GM18861 (cell line): ENCODE data around the gene VAT1L.

Source experiments
- ATAC-seq: cut with Tn5 transposase; IDR thresholded peaks from one replicate; pipeline ENCODE4 v1.9.1; 2021; ENCODE audit not compliant: unreplicated experiment

Gene VAT1L

GRCh38 chr16:77788181-77789084 is at the start of gene VAT1L:
Gene VAT1L (plus strand): TSS chr16:77788564. CDS start chr16:77788683, 119 bp downstream.
- no peak for ATAC-seq

GRCh38 chr16:77738706-77739558 is 49.4 kb upstream of the VAT1L start:
- ATAC-seq: no peak

- ATAC-seq: no peak
Measured at GRCh38 chr16:77739559-77739892, 48.8 kb upstream of the VAT1L start.

GRCh38 chr16:77744141-77744540 is 44.2 kb upstream of the VAT1L start:
- ATAC-seq: no peak

GRCh38 chr16:77745972-77746371 is 42.4 kb upstream of the VAT1L start:
- ATAC-seq: no peak

GRCh38 chr16:77748421-77749005 is 39.9 kb upstream of the VAT1L start:
- ATAC-seq: no peak

- ATAC-seq: no peak
Measured at GRCh38 chr16:77749415-77749814, 38.9 kb upstream of the VAT1L start.

- ATAC-seq: no peak
Measured at GRCh38 chr16:77758046-77758445, 30.3 kb upstream of the VAT1L start.

GRCh38 chr16:77758508-77758907 is 29.9 kb upstream of the VAT1L start:
- ATAC-seq: no peak

- no peak for ATAC-seq
Measured at GRCh38 chr16:77759201-77759600, 29.2 kb upstream of the VAT1L start.

GRCh38 chr16:77759821-77760220 is 28.5 kb upstream of the VAT1L start:
- ATAC-seq: no peak

GRCh38 chr16:77760800-77761199 is 27.6 kb upstream of the VAT1L start:
- ATAC-seq: no peak

- ATAC-seq: no peak
Measured at GRCh38 chr16:77761204-77761603, 27.2 kb upstream of the VAT1L start.

GRCh38 chr16:77762262-77762661 is 26.1 kb upstream of the VAT1L start:
- no peak for ATAC-seq

GRCh38 chr16:77763994-77764393 is 24.4 kb upstream of the VAT1L start:
- no peak for ATAC-seq

GRCh38 chr16:77767211-77767610 is 21.2 kb upstream of the VAT1L start:
- ATAC-seq: no peak

GRCh38 chr16:77767826-77768225 is 20.5 kb upstream of the VAT1L start:
- ATAC-seq: no peak

GRCh38 chr16:77775911-77776909 is 12.2 kb upstream of the VAT1L start:
- ATAC-seq: no peak

GRCh38 chr16:77777745-77778144 is 10.6 kb upstream of the VAT1L start:
- ATAC-seq: no peak

- ATAC-seq: no peak
Measured at GRCh38 chr16:77780378-77780837, 8.0 kb upstream of the VAT1L start.
